Hepatocyte (in vitro differentiated cells): ENCODE measurements around the gene ASGR1. TPM values are rescaled to one million over a fixed set of nuclear protein-coding genes. Genes with fewer than 3 reads are reported as not detected.

Experiments
- DNase-seq: peaks from one replicate; pipeline ENCODE4 v3.0.0-alpha.2; 2016; ENCODE audit warnings: low spot score
- H2AFZ ChIP-seq: fragments of 200-600 bp; sonication (generic); 2 replicates; pipeline ENCODE4 v1.6.0; 2016; ENCODE audit warnings: antibody characterized with exemption, mild to moderate bottlenecking
- H3K27ac ChIP-seq: fragments of 200-600 bp; sonication (generic); 2 replicates; pipeline ENCODE4 v1.5.1; 2016; ENCODE audit warnings: mild to moderate bottlenecking
- H3K27me3 ChIP-seq: fragments of 200-600 bp; sonication (generic); 2 replicates; pipeline ENCODE4 v1.6.1; 2016
- H3K36me3 ChIP-seq: fragments of 200-600 bp; sonication (generic); replicated peaks from 2 replicates; pipeline ENCODE4 v1.5.1; 2016; ENCODE audit warnings: low read depth; ENCODE audit not compliant: insufficient read depth
- H3K4me1 ChIP-seq: fragments of 200-600 bp; sonication (generic); 2 replicates; pipeline ENCODE4 v1.5.1; 2016; ENCODE audit warnings: mild to moderate bottlenecking, moderate library complexity; ENCODE audit not compliant: insufficient read depth
- H3K4me2 ChIP-seq: fragments of 200-600 bp; sonication (generic); 2 replicates; pipeline ENCODE4 v1.6.0; 2016
- H3K4me3 ChIP-seq: fragments of 200-600 bp; sonication (generic); 2 replicates; pipeline ENCODE4 v1.5.1; 2016; ENCODE audit warnings: mild to moderate bottlenecking
- H3K79me2 ChIP-seq: fragments of 200-600 bp; sonication (generic); 2 replicates; pipeline ENCODE4 v1.6.0; 2017; ENCODE audit warnings: mild to moderate bottlenecking
- H3K9me2 ChIP-seq: fragments of 200-600 bp; sonication (generic); replicated peaks from 2 replicates; pipeline ENCODE4 v1.6.0; 2017; ENCODE audit warnings: mild to moderate bottlenecking; ENCODE audit not compliant: insufficient read depth
- H3K9me3 ChIP-seq: fragments of 200-600 bp; sonication (generic); 2 replicates; pipeline ENCODE4 v1.5.1; 2016; ENCODE audit warnings: low read depth, mild to moderate bottlenecking
- H4K20me1 ChIP-seq: fragments of 200-600 bp; sonication (generic); 2 replicates; pipeline ENCODE4 v1.6.0; 2016; ENCODE audit warnings: mild to moderate bottlenecking; ENCODE audit not compliant: insufficient read depth, poor library complexity, severe bottlenecking
- EZH2 ChIP-seq: fragments of 200-600 bp; sonication (generic); IDR thresholded peaks from 2 replicates; pipeline ENCODE4 v1.6.1; 2016; ENCODE audit warnings: antibody characterized with exemption, mild to moderate bottlenecking, borderline replicate concordance
- EZH2phosphoT487 ChIP-seq: fragments of 200-600 bp; sonication (generic); IDR thresholded peaks from one replicate; pipeline ENCODE4 v1.6.1; 2018; ENCODE audit warnings: antibody characterized with exemption, mild to moderate bottlenecking, low read depth, moderate library complexity; ENCODE audit not compliant: unreplicated experiment, severe bottlenecking
- WGBS: methylation state at CpG from one replicate; pipeline ENCODE4 v1.1.6; 2016; ENCODE audit warnings: low lambda C conversion rate; ENCODE audit errors: missing lambda C conversion rate; 5-methylcytosine and 5-hydroxymethylcytosine counted together
- polyA plus RNA-seq: library from polyadenylated mRNA; unstranded; fragments of >200 nt; fragmentation: Nextera tagmentation; extraction: Ambion mirVana; gene quantifications from 2 replicates; pipeline ENCODE4 v1.2.1, GENCODE V29; 2016
- total RNA-seq: library from RNA; depleted of rRNA; stranded (reverse); fragments of >200 nt; gene quantifications from 2 replicates; pipeline ENCODE4 v1.2.3, GENCODE V29; 2014
- TF ChIP-seq, protein P1 (sequence below): fragments of 200-600 bp; sonication (generic); IDR thresholded peaks from 2 replicates; pipeline ENCODE4 v1.5.1; 2016; ENCODE audit warnings: antibody characterized with exemption, mild to moderate bottlenecking; ENCODE audit not compliant: poor library complexity

Gene ASGR1
- total and polyA plus RNA-seq, 2 experiments from 2014 or later: 74.0 to 140 TPM

DNA sequence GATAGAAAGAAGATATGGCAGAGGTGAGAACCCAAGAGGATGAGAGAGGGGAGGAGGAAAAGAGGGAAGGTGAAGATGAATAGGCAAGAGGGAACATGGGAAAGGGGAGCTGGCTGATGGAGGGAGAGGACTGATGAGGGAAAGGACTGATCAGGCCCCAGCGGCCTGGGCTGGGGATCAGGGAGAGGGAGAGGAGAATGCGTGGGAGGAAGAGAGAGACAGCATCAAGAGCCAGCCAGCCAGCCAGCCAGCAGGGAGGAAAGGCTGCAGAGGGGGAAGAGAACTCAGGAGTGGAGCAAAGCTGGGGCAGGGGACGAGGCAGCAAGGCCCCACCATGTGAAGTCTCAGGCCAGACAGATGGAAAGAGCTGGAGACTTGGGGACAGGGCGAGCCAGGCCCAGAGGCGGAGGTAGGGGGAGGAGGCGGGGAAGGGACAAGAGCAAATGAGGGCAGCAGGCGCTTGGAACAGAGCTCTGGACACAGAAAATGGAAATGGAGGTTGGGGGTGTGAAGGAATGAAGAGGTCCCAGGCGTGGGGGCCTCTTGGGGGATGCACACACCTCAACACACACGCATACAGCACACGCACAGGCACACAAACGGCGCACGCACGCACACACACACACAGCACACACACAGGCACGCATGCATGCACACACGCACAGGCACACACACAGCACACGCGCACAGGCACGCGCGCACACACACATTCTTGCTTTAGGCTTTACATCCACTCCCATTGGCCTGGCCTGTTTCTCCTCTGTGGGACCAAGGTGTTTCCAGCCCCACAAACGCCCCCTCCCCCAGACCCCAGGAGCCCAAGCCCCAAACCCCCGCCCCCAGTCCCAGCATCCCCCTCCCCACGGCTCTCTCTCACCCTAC, 28.2 kb upstream of the ASGR1 start:
- WGBS: 83% methylated on average over 9 of the region's 24 CpGs
- H3K27ac ChIP-seq: no peak overlapping the region
- no peaks in the 10 kb centered on the region for H3K9me3 ChIP-seq
- DNase-seq: no peak
- no peaks in the 10 kb centered on the region for H3K27me3 ChIP-seq
- H2AFZ ChIP-seq: no peak overlapping the region
- no peak overlapping the region for H3K4me2 ChIP-seq
- peaks cover 3% of the 10 kb centered on the region for H3K4me1 ChIP-seq
- H3K79me2 ChIP-seq: peaks cover 25% of the 10 kb centered on the region
- no peaks in the 10 kb centered on the region for H3K9me2 ChIP-seq
- no peak overlapping the region for H3K4me3 ChIP-seq
- no peaks in the 10 kb centered on the region for H3K36me3 ChIP-seq
- peaks cover 14% of the 10 kb centered on the region for H4K20me1 ChIP-seq
- TF ChIP-seq EZH2phosphoT487: no peak
- TF ChIP-seq EZH2: no peak
- TF ChIP-seq, protein P1, sequence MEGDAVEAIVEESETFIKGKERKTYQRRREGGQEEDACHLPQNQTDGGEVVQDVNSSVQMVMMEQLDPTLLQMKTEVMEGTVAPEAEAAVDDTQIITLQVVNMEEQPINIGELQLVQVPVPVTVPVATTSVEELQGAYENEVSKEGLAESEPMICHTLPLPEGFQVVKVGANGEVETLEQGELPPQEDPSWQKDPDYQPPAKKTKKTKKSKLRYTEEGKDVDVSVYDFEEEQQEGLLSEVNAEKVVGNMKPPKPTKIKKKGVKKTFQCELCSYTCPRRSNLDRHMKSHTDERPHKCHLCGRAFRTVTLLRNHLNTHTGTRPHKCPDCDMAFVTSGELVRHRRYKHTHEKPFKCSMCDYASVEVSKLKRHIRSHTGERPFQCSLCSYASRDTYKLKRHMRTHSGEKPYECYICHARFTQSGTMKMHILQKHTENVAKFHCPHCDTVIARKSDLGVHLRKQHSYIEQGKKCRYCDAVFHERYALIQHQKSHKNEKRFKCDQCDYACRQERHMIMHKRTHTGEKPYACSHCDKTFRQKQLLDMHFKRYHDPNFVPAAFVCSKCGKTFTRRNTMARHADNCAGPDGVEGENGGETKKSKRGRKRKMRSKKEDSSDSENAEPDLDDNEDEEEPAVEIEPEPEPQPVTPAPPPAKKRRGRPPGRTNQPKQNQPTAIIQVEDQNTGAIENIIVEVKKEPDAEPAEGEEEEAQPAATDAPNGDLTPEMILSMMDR: no peak

DNA sequence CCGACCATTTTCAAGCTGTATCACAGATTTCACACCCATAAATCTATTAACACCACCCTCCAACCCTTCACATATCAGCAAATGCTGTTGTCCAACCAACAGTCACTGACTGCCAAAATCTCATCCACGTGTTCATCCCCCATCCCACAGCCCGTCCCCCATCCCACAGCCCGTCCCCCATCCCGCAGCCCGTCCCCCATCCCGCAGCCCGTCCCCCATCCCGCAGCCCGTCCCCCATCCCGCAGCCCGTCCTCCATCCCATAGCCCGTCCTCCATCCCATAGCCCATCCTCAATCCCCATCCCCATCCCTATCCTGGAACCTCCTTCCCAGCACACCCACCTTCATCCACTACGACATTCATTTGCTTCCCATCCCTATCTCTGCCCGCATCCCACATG, 26.4 kb upstream of the ASGR1 start:
- Histone ChIP-seq H3K27me3 (no peaks in the 10 kb centered on the region), H4K20me1 (peaks cover 6% of the 10 kb centered on the region), H3K79me2 (peaks cover 12% of the 10 kb centered on the region), H3K4me2 (peak overlapping the region; percentile 77), H3K36me3 (no peaks in the 10 kb centered on the region), H2AFZ (peak overlapping the region; percentile 66), H3K9me3 (no peaks in the 10 kb centered on the region), H3K27ac (peak overlapping the region; percentile 64), H3K4me3 (no peak overlapping the region), H3K4me1 (no peaks in the 10 kb centered on the region), H3K9me2 (no peaks in the 10 kb centered on the region)
- 54% methylated on average over 3 of the region's 15 CpGs for WGBS
- TF ChIP-seq, protein P1: no peak
- no peak for DNase-seq

DNA sequence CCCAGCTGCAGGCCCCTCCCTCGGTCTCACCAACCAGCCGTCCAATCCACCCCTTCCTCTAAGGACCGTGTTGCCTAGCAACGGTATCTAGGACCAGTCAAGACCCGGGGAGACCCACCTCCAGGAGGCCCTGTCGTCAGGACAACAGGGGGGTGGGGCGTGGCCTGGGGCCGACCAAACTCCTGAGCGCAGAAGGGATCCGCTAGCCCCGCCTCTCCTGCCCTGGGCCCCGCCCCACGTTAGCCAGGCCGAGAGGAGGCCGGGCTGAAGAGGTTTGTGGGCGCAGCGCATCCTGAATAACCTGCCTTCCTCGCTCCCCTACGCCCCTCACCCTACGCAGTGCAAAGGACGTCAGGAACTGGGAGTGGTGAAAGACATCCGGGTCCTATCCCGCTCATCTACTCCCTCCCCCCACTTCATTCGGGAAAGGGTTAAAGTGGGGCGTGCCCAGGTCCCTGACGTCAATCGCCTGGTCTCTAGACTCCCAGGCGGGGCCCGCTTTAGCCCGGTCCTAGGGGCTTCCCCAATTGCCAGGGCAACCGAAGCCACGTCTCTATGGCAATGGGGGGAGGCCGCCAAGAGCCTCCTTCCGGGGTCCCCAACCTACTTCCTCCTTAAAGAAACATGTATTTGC, 25.8 kb upstream of the ASGR1 start:
- H3K27me3 ChIP-seq: no peaks in the 10 kb centered on the region
- peak overlapping the region; percentile 77 for H3K4me2 ChIP-seq
- H3K79me2 ChIP-seq: peaks cover 6% of the 10 kb centered on the region
- peak; percentile 91 for DNase-seq
- H4K20me1 ChIP-seq: peaks cover 6% of the 10 kb centered on the region
- peak overlapping the region; percentile 64 for H3K27ac ChIP-seq
- TF ChIP-seq, protein P1: no peak
- no peak for TF ChIP-seq EZH2
- TF ChIP-seq EZH2phosphoT487: no peak
- H3K9me3 ChIP-seq: no peaks in the 10 kb centered on the region
- H3K4me1 ChIP-seq: no peaks in the 10 kb centered on the region
- no peaks in the 10 kb centered on the region for H3K36me3 ChIP-seq
- peak overlapping the region; percentile 25 for H3K4me3 ChIP-seq
- no peaks in the 10 kb centered on the region for H3K9me2 ChIP-seq
- 2% methylated on average over 30 of the region's 34 CpGs for WGBS
- H2AFZ ChIP-seq: peak overlapping the region; percentile 66
